Thoracic aorta (tissue), 2 donors: ENCODE measurements around the gene PROZ. TPM values are rescaled to one million over a fixed set of nuclear protein-coding genes. Genes with fewer than 3 reads are reported as not detected.

Source experiments
- ATAC-seq: fragments of 150-250 bp; one replicate; pipeline ENCODE4 v1.8.0; 2017; ENCODE audit warnings: low read depth; ENCODE audit not compliant: insufficient number of reproducible peaks, low FRiP score
- DNase-seq: peaks from one replicate; pipeline ENCODE4 v3.0.0-alpha.2; 2020; ENCODE audit warnings: low spot score
- H3K27ac ChIP-seq, 2 donors: fragments of 200-600 bp; sonication (generic); 1 replicate in 1 of 2; 2 replicates in 1 of 2; pipeline ENCODE4 v1.5.1; 2016; ENCODE audit warnings: mild to moderate bottlenecking in 2 of 2, moderate library complexity in 2 of 2
- H3K27me3 ChIP-seq: fragments of 200-600 bp; sonication (generic); replicated peaks from 2 replicates; pipeline ENCODE4 v1.6.0; 2016; ENCODE audit warnings: mild to moderate bottlenecking; ENCODE audit not compliant: insufficient read depth
- H3K36me3 ChIP-seq: fragments of 200-600 bp; sonication (generic); one replicate; pipeline ENCODE4 v1.5.1; 2016
- H3K4me1 ChIP-seq, 2 donors: fragments of 200-600 bp; sonication (generic); 1 replicate in 1 of 2; 2 replicates in 1 of 2; pipeline versions ENCODE4 v1.5.1 to v1.6.0; 2016; ENCODE audit warnings: low read depth in 2 of 2, mild to moderate bottlenecking in 1 of 2; ENCODE audit not compliant: control insufficient read depth in 1 of 2
- H3K4me3 ChIP-seq: fragments of 200-600 bp; sonication (generic); 2 replicates; pipeline ENCODE4 v1.5.1; 2016; ENCODE audit warnings: mild to moderate bottlenecking
- H3K9me3 ChIP-seq: fragments of 200-600 bp; sonication (generic); 2 replicates; pipeline ENCODE4 v1.5.1; 2016
- CTCF ChIP-seq: fragments of 200-600 bp; sonication (generic); IDR thresholded peaks from one replicate; pipeline ENCODE4 v1.5.1; 2019; ENCODE audit warnings: antibody characterized with exemption
- total RNA-seq, 2 donors: library from RNA; depleted of rRNA; stranded (reverse); fragments of >200 nt; gene quantifications; one replicate each; pipeline versions ENCODE4 v1.1.0 to v1.2.3, GENCODE V29; 2016

The PROZ gene
- total RNA-seq, 2 donors from 2014 or later, result not detected

- DNase-seq (no peak), ATAC-seq (no peak)
- no peak overlapping the region for H3K4me3 ChIP-seq
- H3K4me1 ChIP-seq, result no peaks in the 10 kb centered on the region
- no peak overlapping the region for H3K27ac ChIP-seq
- H3K36me3 ChIP-seq, result peaks cover 34% of the 10 kb centered on the region
- H3K27me3 ChIP-seq, result no peaks in the 10 kb centered on the region
- H3K9me3 ChIP-seq, result no peaks in the 10 kb centered on the region
- no peak for TF ChIP-seq CTCF
Measured at GRCh38 chr13:113171250-113172125, 13.0 kb downstream of the PROZ start.

- no peaks in the 10 kb centered on the region for H3K9me3 ChIP-seq
- no peak for TF ChIP-seq CTCF
- H3K27me3 ChIP-seq, result no peaks in the 10 kb centered on the region
- peaks cover 35% of the 10 kb centered on the region for H3K36me3 ChIP-seq
- no peak for DNase-seq
- no peak overlapping the region for H3K27ac ChIP-seq
- no peaks in the 10 kb centered on the region for H3K4me1 ChIP-seq
- no peak for ATAC-seq
- no peak overlapping the region for H3K4me3 ChIP-seq
Measured at GRCh38 chr13:113172419-113172926, 14.0 kb downstream of the PROZ start.

DNA sequence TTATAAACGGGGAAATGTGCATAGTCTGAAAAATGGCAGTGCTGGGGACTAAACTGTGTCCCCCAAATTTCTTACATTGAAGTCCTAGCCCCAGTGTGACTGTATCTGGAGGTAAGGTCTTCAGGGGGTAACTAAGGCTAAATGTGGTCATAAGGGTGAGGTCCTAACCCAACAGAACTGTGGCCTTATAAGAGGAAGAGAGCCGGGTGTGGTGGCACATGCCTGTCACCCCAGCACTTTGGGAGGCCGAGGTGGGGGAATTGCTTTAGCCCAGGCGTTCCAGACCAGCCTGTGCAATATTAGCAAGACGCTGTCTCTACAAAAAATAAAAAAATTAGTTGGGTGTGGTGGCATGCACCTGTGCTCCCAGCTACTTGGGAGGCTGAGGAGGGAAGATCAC is 17.8 kb downstream of the PROZ start:
- H3K27ac ChIP-seq, result no peak overlapping the region
- no peaks in the 10 kb centered on the region for H3K9me3 ChIP-seq
- DNase-seq (no peak), ATAC-seq (no peak)
- no peaks in the 10 kb centered on the region for H3K27me3 ChIP-seq
- TF ChIP-seq CTCF, result no peak
- H3K4me3 ChIP-seq, result no peak overlapping the region
- H3K36me3 ChIP-seq, result peaks cover 63% of the 10 kb centered on the region
- H3K4me1 ChIP-seq, result no peaks in the 10 kb centered on the region

DNA sequence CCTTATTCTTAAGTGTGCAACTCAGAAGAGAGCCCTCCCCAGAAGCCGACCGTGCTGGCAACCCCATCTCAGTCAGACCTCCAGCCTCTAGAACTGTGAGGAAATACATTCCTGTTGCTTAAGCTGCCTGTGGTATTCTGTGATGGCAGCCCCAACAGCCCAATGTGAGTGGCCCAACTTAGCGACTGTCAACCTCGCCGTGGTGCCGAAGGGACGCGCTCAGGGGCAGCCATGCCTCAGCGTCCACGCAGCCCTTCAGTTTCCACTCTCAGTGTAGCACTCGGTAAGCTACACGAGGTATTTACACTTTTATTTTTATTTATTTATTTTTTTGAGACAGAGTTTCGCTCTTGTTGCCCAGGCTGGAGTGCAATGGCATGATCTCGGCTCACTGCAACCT is 18.4 kb downstream of the PROZ start:
- Histone ChIP-seq H3K27ac (no peak overlapping the region), H3K4me3 (no peak overlapping the region), H3K36me3 (peaks cover 60% of the 10 kb centered on the region), H3K27me3 (no peaks in the 10 kb centered on the region), H3K9me3 (no peaks in the 10 kb centered on the region), H3K4me1 (no peaks in the 10 kb centered on the region)
- no peak for TF ChIP-seq CTCF
- ATAC-seq (no peak), DNase-seq (no peak)

DNA sequence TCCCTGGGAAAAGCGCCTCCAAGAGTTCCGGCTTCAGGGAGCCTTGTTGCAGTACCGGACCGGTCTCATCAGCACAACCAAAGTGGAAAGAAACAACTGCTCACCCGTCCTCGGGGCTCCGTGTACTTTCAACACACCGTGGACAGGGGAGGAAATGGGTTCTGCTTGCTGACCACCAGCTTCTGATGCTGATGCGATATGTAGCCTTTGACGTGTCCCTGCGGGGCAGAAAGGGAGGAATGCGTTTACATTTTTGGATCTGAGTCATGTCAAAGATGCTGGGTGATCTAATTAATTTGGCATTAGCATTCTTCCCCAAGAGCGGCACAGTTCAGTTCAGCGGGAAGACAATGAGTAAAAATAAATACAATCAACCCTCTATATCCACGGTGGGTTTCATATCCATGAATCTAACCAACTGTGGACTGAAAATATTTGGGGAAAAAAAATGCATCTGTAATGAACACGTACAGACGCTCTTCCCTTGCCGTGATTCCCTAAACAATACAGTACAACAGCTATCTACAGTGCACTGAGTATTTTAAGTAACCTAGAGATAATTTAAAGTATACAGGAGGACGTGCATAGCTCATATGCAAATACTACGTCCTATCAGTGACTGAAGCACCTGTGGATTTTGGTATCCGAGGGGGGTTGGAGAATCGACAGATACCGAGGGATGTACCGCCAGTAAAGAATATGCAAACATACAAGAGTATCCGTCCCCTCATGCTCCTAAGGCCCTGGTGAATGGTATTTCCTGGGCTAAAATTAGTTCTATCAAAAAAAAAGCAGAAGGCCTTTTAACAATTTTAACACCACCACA is 19.8 kb downstream of the PROZ start:
- Histone ChIP-seq H3K27ac (no peak overlapping the region), H3K36me3 (peaks cover 67% of the 10 kb centered on the region), H3K27me3 (no peaks in the 10 kb centered on the region), H3K4me1 (no peaks in the 10 kb centered on the region), H3K4me3 (no peak overlapping the region), H3K9me3 (no peaks in the 10 kb centered on the region)
- TF ChIP-seq CTCF, result no peak
- ATAC-seq (no peak), DNase-seq (no peak)
